Fibroblast of mammary gland (primary cell): Measurements from ENCODE around the gene GNB3.
"Not testable (repeated sequence)": the region's sequence is repeated elsewhere in the genome, so short reads cannot be mapped to it uniquely, and the experiment has no call there.

Experiments
- DNase-seq: peaks from one replicate; pipeline ENCODE4 v3.0.0-alpha.2; 2010; ENCODE audit warnings: low read depth
- H3K4me3 ChIP-seq: 2 replicates; pipeline ENCODE4 v1.5.1; 2011; ENCODE audit warnings: low read depth, mild to moderate bottlenecking, low read length, moderate library complexity; ENCODE audit not compliant: control insufficient read depth
- CTCF ChIP-seq: conservative IDR thresholded peaks from 2 replicates; pipeline ENCODE4 v1.5.1; 2011; ENCODE audit warnings: low read depth, low read length, inconsistent platforms; ENCODE audit not compliant: control insufficient read depth, insufficient read depth

The GNB3 gene

GRCh38 chr12:6866163-6866919, 25.6 kb downstream of the GNB3 start:
- no peak for TF ChIP-seq CTCF
- no peak for DNase-seq
- peak overlapping the region; percentile 57 for H3K4me3 ChIP-seq

- peak overlapping the region; percentile 57 for H3K4me3 ChIP-seq
- no peak for DNase-seq
- TF ChIP-seq CTCF, result no peak
Observed at GRCh38 chr12:6866920-6867412, 26.2 kb downstream of the GNB3 start.

- peak; percentile 70 for DNase-seq
- no peak for TF ChIP-seq CTCF
- H3K4me3 ChIP-seq, result peak within 1 kb of the TSS; percentile 86
Observed at GRCh38 chr12:6867413-6868210, 26.9 kb downstream of the GNB3 start, which contains the start of gene TPI1. TSS of gene TPI1 (plus strand) at chr12:6867531. CDS start at chr12:6867567, 36 bp downstream.

GRCh38 chr12:6868211-6869048, 27.7 kb downstream of the GNB3 start:
- peak; percentile 27 for TF ChIP-seq CTCF
- H3K4me3 ChIP-seq, result peak overlapping the region; percentile 86
- peak; percentile 31 for DNase-seq

- peak; percentile 76 for DNase-seq
- H3K4me3 ChIP-seq, result peak overlapping the region; percentile 86
- peak; percentile 88 for TF ChIP-seq CTCF
Observed at GRCh38 chr12:6869049-6870021, 28.6 kb downstream of the GNB3 start.

- H3K4me3 ChIP-seq, result not testable (repeated sequence)
- peak; percentile 33 for DNase-seq
Observed at GRCh38 chr12:6870304-6870703, 29.6 kb downstream of the GNB3 start.
